Muscle layer of duodenum (tissue), 2 donors: ENCODE results near the gene BEND3.
A peak's percentile ranks its signal among the peaks of the same experiment; 100 is the strongest.
"Not testable (repeated sequence)": the region's sequence is repeated elsewhere in the genome, so short reads cannot be mapped to it uniquely, and the experiment has no call there.

Experiments
- H3K27ac ChIP-seq: one replicate; pipeline ENCODE4 v1.7.0; 2013; ENCODE audit warnings: mild to moderate bottlenecking, low read length
- H3K27me3 ChIP-seq: one replicate; pipeline ENCODE4 v1.7.0; 2013; ENCODE audit warnings: low read depth, mild to moderate bottlenecking, control low read depth, low read length
- H3K36me3 ChIP-seq, 2 donors: one replicate each; pipeline ENCODE4 v1.7.0; 2013; ENCODE audit warnings: low read length in 2 of 2, control low read depth in 1 of 2, mild to moderate bottlenecking in 1 of 2; ENCODE audit not compliant: insufficient read depth in 2 of 2, control insufficient read depth in 1 of 2
- H3K4me1 ChIP-seq, 2 donors: one replicate each; pipeline ENCODE4 v1.7.0; 2013; ENCODE audit warnings: low read length in 2 of 2, mild to moderate bottlenecking in 2 of 2, control low read depth in 1 of 2, moderate library complexity in 1 of 2; ENCODE audit not compliant: insufficient read depth in 2 of 2, control insufficient read depth in 1 of 2
- H3K4me3 ChIP-seq, 2 donors: one replicate each; pipeline ENCODE4 v1.7.0; 2013; ENCODE audit warnings: low read length in 2 of 2, low read depth in 1 of 2, mild to moderate bottlenecking in 1 of 2
- H3K9me3 ChIP-seq, 2 donors: one replicate each; pipeline ENCODE4 v1.7.0; 2013; ENCODE audit warnings: low read length in 2 of 2, control low read depth in 1 of 2, mild to moderate bottlenecking in 1 of 2; ENCODE audit not compliant: control insufficient read depth in 1 of 2
- donor health status: healthy.

The BEND3 gene

GRCh38 chr6:107120404-107120803 lies 5.1 kb upstream of the BEND3 start:
- Histone ChIP-seq H3K27me3 (no peaks in the 10 kb centered on the region), H3K27ac (no peak overlapping the region), H3K36me3 (no peaks in the 10 kb centered on the region), H3K9me3 (no peaks in the 10 kb centered on the region), H3K4me1 (peaks cover 0 to 12% of the 10 kb centered on the region in 2 donors), H3K4me3 (no peak overlapping the region)

- Histone ChIP-seq H3K27me3 (no peaks in the 10 kb centered on the region), H3K36me3 (no peaks in the 10 kb centered on the region), H3K27ac (no peak overlapping the region), H3K4me3 (no peak overlapping the region), H3K9me3 (no peaks in the 10 kb centered on the region), H3K4me1 (peaks cover under 1 to 13% of the 10 kb centered on the region in 2 donors)
Observed at GRCh38 chr6:107118976-107119375, 3.7 kb upstream of the BEND3 start.

DNA sequence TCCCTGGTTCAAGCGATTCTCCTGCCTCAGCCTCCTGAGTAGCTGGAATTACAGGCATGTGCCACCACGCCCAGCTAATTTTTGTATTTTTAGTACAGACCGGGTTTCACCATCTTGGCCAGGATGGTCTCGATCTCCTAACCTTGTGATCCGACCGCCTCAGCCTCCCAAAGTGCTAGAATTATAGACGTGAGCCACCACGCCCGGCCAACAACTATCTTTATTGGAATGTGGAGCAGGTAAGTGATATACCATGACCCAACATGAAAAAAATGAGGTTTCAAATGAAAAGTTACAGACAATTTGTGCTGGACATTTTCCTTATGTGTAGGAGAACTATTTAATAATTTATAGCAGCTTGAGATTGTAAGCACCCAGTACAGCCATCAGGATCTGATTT lies 3.2 kb upstream of the BEND3 start:
- not testable (repeated sequence) for H3K36me3 ChIP-seq, H3K4me3 ChIP-seq, H3K27ac ChIP-seq, H3K27me3 ChIP-seq, H3K9me3 ChIP-seq
- peaks cover 4 to 17% of the 10 kb centered on the region in 2 donors for H3K4me1 ChIP-seq

GRCh38 chr6:107116931-107117330 lies 1.6 kb upstream of the BEND3 start:
- Histone ChIP-seq H3K36me3 (no peaks in the 10 kb centered on the region), H3K9me3 (no peaks in the 10 kb centered on the region), H3K4me1 (peaks cover 4 to 21% of the 10 kb centered on the region in 2 donors), H3K27ac (no peak overlapping the region), H3K4me3 (peak overlapping the region in 1 of 2 donors; percentile 78), H3K27me3 (no peaks in the 10 kb centered on the region)

DNA sequence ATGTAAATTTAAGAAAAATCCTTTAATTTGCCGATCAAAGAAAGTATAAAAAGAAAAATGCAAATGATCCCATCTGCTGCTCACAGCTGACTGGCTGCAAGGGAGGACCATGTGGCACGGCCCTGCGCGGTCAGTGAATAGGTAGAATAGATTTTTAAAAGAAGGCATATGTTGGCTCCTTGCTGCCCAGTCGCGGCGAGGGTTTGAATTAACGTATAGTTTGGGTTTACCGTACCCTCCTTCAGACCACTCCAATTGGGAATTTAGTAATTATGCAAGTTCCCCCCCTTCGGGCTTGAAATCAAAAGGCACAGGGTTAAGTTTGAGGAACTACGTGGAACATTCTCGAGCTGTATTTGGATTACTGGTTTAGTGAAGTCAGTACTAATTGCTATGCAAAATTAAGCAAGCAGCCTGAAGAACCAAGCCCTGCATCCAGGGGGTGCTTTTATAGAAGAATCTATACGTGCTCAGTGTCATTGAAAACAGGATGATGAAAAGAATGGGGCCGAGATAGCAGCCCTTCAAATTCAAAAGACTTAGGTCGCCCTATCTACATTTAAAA lies 1.1 kb upstream of the BEND3 start:
- Histone ChIP-seq H3K4me1 (peaks cover 4 to 21% of the 10 kb centered on the region in 2 donors), H3K27ac (peak overlapping the region; percentile 67), H3K4me3 (peak overlapping the region; percentile 78 to 83), H3K9me3 (no peaks in the 10 kb centered on the region), H3K27me3 (no peaks in the 10 kb centered on the region), H3K36me3 (no peaks in the 10 kb centered on the region)

DNA sequence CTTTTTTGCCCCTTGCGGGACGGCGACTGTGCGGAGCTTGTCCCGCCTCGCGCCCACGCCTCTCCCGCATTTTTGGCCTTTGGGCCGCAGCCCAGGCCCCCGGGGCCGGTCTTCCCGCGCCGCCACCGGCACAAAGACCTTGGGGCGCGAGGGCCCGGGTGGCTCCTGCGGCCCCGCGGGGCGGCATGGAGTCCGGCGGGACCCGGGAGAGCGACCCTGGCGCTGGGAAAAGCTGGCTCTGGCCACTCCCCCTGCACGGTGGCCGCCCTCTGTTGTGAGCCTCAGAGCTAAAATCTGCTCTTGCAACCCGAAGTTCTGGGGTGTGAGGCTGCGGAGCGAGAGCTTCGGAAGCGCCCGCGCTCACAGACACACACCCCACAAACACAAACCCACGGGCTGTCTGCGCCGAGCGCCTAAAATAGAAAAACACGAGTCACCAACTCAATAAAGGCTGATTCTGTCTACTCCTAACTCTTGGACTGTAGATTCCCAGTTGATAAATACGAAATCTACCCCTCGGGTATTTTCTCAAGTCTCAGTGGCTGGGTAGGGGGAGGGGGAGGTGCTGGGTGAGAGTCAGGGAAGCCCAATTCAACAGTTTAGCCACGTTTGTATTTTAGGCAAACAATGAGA lies 496 bp upstream of the BEND3 start:
- peak overlapping the region; percentile 67 for H3K27ac ChIP-seq
- H3K4me3 ChIP-seq, result peak overlapping the region; percentile 78 to 83
- H3K36me3 ChIP-seq, result no peaks in the 10 kb centered on the region
- H3K4me1 ChIP-seq, result peaks cover 4 to 21% of the 10 kb centered on the region in 2 donors
- H3K9me3 ChIP-seq, result no peaks in the 10 kb centered on the region
- H3K27me3 ChIP-seq, result no peaks in the 10 kb centered on the region

GRCh38 chr6:107114213-107114925 lies 946 bp downstream of the BEND3 start:
- H3K36me3 ChIP-seq, result no peaks in the 10 kb centered on the region
- peak overlapping the region; percentile 63 to 70 for H3K4me3 ChIP-seq
- no peaks in the 10 kb centered on the region for H3K9me3 ChIP-seq
- peaks cover 4 to 21% of the 10 kb centered on the region in 2 donors for H3K4me1 ChIP-seq
- H3K27me3 ChIP-seq, result no peaks in the 10 kb centered on the region
- H3K27ac ChIP-seq, result no peak overlapping the region

DNA sequence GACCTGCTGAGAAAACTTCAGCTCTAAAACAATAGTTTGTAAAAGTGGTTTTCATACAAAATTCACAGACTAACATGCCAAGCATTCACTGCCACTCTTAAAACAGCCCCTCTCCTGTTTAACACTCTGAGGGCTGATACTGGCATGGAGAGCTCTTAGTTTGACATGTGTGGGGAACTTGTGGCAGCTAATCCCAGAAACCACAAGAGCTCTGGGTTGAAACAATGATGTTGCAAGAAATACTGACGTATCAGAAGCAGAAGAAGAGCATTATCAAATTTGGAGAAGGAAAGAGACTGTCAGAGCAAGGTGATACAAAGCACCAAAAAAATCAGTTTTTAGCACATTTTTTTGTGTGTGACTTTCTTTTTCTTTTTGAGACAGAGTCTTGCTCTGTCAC lies 5.1 kb downstream of the BEND3 start:
- no peaks in the 10 kb centered on the region for H3K9me3 ChIP-seq
- H3K27ac ChIP-seq, result no peak overlapping the region
- H3K4me3 ChIP-seq, result no peak overlapping the region
- peaks cover 4 to 8% of the 10 kb centered on the region in 2 donors for H3K4me1 ChIP-seq
- no peaks in the 10 kb centered on the region for H3K36me3 ChIP-seq
- no peaks in the 10 kb centered on the region for H3K27me3 ChIP-seq

DNA sequence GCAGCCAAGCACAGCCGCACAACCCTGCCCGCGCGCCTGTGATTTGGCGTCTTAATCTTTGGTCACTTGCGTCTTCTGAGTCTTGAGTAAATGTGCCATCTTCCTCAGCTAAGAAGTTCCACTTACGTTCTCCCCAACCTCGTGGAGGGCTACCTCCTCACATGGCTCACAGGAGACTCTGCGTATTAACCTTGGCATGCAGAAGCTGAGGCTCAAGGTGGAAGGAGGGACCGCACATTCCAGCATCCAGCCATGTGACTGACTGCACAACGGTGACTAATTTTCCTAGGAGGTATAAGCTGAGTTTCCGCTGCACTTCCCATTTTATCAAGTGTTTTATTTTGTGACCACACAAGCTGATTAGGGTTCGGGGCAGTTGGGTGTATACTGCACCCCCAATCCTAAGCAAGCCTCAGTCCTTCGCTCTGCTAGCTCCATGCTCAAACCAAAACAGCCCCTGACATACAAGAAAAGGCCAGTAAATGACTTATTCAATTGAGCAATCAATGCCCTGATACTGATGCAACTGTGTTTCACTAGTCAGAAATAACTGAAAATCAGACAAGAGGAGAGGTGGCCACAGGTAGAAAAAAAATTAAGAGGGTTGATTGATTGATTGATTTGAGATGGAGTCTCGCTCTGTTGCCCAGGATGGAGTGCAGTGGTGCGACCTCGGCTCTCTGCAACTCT lies 7.0 kb downstream of the BEND3 start:
- Histone ChIP-seq H3K9me3 (no peaks in the 10 kb centered on the region), H3K36me3 (no peaks in the 10 kb centered on the region), H3K27me3 (no peaks in the 10 kb centered on the region), H3K27ac (no peak overlapping the region), H3K4me1 (peaks cover 0 to 1% of the 10 kb centered on the region in 2 donors), H3K4me3 (no peak overlapping the region)

DNA sequence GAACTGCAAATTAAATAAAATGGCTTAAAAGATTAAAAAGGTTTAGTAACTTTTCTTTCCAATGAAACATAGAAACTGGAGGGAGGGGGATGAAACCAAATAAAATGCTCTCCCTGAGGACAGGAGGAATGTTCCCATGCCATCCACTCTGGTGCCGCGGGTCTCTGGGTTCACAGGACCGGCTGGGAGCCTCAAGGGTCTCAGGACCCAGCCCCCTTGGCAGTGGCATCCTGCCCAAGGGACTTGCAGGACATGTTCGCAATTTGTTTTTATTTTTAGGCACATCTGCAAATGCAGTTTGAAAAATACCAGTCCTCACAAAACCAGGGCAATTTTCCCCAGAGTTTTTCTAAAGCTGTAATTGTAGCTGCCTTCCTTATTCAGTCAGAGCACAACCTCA lies 7.5 kb downstream of the BEND3 start:
- Histone ChIP-seq H3K4me1 (no peaks in the 10 kb centered on the region), H3K36me3 (no peaks in the 10 kb centered on the region), H3K27me3 (no peaks in the 10 kb centered on the region), H3K9me3 (no peaks in the 10 kb centered on the region), H3K4me3 (no peak overlapping the region), H3K27ac (no peak overlapping the region)

GRCh38 chr6:107106165-107106564 lies 9.2 kb downstream of the BEND3 start:
- no peaks in the 10 kb centered on the region for H3K36me3 ChIP-seq
- H3K27ac ChIP-seq, result no peak overlapping the region
- H3K4me1 ChIP-seq, result no peaks in the 10 kb centered on the region
- H3K9me3 ChIP-seq, result no peaks in the 10 kb centered on the region
- no peaks in the 10 kb centered on the region for H3K27me3 ChIP-seq
- H3K4me3 ChIP-seq, result no peak overlapping the region
